Stimulated activated naive CD8-positive, alpha-beta T cell treated with anti-CD3 and anti-CD28 coated beads, Interleukin-15, amount 100 ng/mL, for 72 hours (primary cell): ENCODE data around the gene PLCB1.

Source experiments
- ATAC-seq: fragments of 150-1000 bp; cut with Tn5 transposase; 2 replicates; pipeline ENCODE4 v1.10.0; 2021; ENCODE audit warnings: mild to moderate bottlenecking, moderate library complexity
- DNase-seq, 2 donors: peaks; one replicate each; pipeline ENCODE4 v3.0.0; 2021 to 2022
- H3K27ac Mint-ChIP-seq, 2 donors: one replicate each; pipeline ENCODE4 v1.8.0; 2022; ENCODE audit warnings: mild to moderate bottlenecking in 2 of 2, mixed read lengths in 2 of 2, moderate library complexity in 2 of 2
- H3K27me3 Mint-ChIP-seq: one replicate; pipeline ENCODE4 v1.8.0; 2022; ENCODE audit warnings: mixed read lengths
- H3K4me1 Mint-ChIP-seq: one replicate; pipeline ENCODE4 v1.8.0; 2022; ENCODE audit warnings: mild to moderate bottlenecking, mixed read lengths
- H3K4me3 Mint-ChIP-seq, 2 donors: one replicate each; pipeline ENCODE4 v1.8.0; 2022; ENCODE audit warnings: mild to moderate bottlenecking in 2 of 2, mixed read lengths in 2 of 2, moderate library complexity in 1 of 2
- H3K9me3 Mint-ChIP-seq, 2 donors: one replicate each; pipeline ENCODE4 v1.8.0; 2022; ENCODE audit warnings: mixed read lengths in 2 of 2

Gene PLCB1

DNA sequence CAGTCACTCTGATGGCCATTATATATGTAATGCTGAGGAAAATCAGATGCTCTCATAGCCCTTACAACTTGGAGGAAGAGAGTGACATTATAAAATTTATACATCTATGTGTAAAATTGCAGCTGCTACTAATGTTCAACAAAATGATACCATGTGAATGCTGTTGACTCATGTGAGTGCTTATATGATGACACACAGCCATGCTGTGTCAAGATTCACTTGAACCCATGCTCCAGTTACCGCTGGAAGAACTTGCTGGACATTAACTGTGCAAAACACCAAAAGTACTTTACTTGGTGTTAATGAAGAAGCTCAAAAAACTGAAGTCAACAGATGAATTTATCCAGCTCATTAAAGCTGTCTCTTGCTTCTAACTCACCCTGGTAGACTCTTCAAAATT is 617.9 kb downstream of the PLCB1 start:
- Mint-ChIP-seq H3K27ac (no peak overlapping the region), H3K9me3 (no peaks in the 10 kb centered on the region), H3K4me3 (no peak overlapping the region), H3K4me1 (peaks cover 4% of the 10 kb centered on the region), H3K27me3 (no peaks in the 10 kb centered on the region)
- no peak for DNase-seq
- ATAC-seq = no peak

DNA sequence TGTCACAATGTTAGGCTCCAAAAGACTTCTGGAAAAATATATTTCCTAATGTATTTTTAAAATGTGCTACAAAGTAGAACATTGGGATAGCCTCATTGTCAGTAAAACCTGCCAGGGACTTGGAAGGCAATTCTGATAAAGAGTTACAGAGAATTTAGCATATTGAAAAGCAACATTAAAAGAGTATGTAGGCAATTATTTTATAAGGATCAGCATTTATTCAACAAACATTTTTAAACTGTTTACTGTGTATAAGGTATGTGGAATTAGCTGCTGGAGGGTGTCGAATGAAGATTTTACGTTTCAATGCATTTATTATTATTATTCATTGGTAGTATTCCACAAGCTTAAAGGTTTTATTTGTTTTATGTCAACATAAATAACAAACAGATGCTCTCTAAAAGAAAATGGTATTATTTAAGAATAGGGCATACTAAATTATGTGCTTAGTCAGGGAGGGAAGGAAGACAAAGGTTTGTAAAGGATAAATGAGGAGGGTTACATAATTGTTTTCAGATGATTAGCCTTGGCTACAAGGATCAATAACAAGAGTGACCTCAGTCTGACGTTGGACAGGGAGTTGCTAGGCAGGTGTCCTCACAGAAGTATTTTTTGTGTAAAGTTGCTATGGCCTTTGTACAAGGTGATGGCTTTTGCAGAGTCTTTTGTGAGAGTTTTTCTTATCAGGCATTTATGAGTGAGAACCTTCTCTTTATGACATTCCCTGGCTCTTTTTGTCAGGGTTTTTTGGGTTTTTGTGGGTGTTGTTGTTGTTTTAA is 623.5 kb downstream of the PLCB1 start:
- no peaks in the 10 kb centered on the region for H3K9me3 Mint-ChIP-seq
- no peaks in the 10 kb centered on the region for H3K4me1 Mint-ChIP-seq
- ATAC-seq (no peak), DNase-seq (no peak)
- no peak overlapping the region for H3K4me3 Mint-ChIP-seq
- H3K27ac Mint-ChIP-seq = no peak overlapping the region
- H3K27me3 Mint-ChIP-seq = no peaks in the 10 kb centered on the region

DNA sequence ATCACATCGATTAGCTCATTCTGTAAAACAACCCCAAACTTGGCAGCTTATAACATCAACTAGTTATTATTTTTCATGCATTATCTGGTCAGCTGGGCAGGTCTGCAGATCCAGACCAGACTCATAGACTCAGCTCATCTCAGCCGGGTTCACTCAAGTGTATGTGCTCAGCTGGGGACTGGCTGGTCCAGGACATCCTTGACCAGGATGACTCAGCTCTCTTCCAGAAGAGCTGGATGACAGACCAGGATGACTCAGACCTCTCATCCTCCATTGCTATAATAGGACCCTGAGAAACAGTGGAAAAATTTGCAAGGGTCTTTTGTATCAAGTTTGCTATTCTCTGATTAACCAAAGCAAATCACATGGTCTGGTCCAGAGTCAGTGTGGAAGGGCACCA is 624.3 kb downstream of the PLCB1 start:
- no peak for DNase-seq

DNA sequence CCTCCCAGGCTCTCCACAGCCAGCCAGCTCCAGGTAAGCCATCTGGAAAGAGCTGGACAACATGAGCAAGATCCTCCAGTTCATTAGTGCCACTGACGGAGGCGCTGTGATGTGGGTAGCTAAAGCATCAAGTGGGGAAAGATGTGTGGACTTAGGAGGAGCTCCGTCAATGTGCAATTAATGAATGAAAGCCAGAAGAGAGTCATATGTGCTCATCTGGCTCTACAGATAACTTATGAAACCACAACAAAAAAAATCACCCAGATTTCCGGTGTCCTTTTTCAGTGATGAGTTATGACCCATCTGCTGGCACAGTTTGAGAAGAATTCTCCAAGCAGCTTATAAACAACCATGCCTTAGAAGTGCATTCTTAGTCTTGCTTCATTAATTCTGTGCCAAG is 625.1 kb downstream of the PLCB1 start:
- DNase-seq (no peak), ATAC-seq (no peak)
- Mint-ChIP-seq H3K27ac (no peak overlapping the region), H3K4me1 (no peaks in the 10 kb centered on the region), H3K4me3 (no peak overlapping the region), H3K27me3 (no peaks in the 10 kb centered on the region), H3K9me3 (no peaks in the 10 kb centered on the region)

More for the DNA sequence above, 624.3 kb downstream of the PLCB1 start:
- Mint-ChIP-seq H3K27ac (no peak overlapping the region), H3K27me3 (no peaks in the 10 kb centered on the region), H3K4me3 (no peak overlapping the region), H3K4me1 (no peaks in the 10 kb centered on the region), H3K9me3 (no peaks in the 10 kb centered on the region)
- ATAC-seq = no peak

DNA sequence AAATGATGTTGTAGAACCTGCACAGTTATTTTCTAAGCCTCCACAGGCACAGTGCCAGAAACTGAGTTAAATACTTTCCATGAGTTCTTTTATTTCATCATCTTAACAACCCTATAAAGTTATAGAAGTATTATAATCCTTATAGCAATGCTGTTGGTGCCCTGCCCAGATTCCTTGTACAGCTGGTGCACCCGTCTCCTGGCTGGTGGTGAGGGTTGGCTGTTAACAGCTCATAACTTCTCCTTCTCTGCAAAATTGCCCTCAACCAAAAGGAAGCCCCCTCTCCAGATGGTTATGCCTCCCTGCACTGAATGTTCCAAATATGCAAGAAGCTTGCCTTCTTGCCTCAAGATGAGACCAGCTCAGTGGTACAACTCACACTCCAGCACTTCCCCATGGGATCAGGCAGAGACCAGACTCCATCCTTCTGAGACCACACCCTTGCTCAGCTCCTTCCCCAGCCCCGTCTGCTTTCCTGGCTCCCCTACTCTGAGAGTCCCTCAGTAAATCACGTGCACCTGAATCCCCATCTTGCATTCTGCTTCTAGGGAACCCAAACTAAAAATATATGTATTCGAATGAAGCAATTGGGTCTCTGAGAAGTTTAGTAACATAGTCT is 632.4 kb downstream of the PLCB1 start:
- H3K27me3 Mint-ChIP-seq = peaks cover 8% of the 10 kb centered on the region
- no peaks in the 10 kb centered on the region for H3K9me3 Mint-ChIP-seq
- DNase-seq = no peak
- no peak overlapping the region for H3K27ac Mint-ChIP-seq
- ATAC-seq = no peak
- H3K4me1 Mint-ChIP-seq = peaks cover 9% of the 10 kb centered on the region
- no peak overlapping the region for H3K4me3 Mint-ChIP-seq

DNA sequence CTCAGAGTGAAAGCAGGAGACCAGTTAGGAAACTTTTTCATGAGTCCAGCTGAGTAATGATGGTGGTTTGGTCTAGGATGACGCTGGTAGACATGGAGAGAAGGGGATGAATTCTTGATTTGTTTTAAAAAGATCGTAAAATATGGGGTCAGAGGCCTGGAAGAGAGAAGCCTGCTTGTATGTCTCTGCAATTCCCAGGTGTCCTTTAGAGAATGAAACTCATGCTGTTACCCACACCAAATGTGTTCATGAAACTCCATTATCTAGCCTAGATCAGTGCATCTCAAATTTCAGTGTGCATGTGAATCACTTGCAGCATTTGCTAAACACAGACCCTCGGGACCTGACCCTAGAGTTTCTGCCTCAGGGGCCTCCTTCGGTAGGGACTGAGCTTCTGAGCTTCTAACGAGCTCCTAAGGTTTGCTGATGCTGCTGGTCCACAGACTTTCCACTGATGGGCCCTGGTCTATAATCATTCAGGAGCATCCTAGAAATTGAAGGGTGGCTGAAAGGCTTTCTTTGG is 634.9 kb downstream of the PLCB1 start:
- H3K27me3 Mint-ChIP-seq = peaks cover 8% of the 10 kb centered on the region
- no peak for ATAC-seq
- H3K4me1 Mint-ChIP-seq = peaks cover 9% of the 10 kb centered on the region
- H3K4me3 Mint-ChIP-seq = no peak overlapping the region
- no peak overlapping the region for H3K27ac Mint-ChIP-seq
- H3K9me3 Mint-ChIP-seq = no peaks in the 10 kb centered on the region
- DNase-seq = no peak

DNA sequence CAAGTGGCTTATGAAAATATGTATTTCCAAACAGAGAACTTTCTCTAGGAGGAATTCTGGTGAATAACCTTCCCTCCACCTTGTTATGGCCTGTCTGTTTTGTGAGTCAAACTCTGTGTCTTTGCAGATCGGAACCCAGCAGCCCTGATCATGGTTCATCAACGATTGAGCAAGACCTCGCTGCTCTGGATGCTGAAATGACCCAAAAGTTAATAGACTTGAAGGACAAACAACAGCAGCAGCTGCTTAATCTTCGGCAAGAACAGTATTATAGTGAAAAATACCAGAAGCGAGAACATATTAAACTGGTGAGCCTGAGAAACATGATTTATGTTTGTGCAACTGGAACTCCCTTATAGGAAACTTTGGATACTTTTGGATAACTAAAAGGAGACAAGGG is 642.3 kb downstream of the PLCB1 start:
- Mint-ChIP-seq H3K27ac (no peak overlapping the region), H3K4me3 (no peak overlapping the region)

DNA sequence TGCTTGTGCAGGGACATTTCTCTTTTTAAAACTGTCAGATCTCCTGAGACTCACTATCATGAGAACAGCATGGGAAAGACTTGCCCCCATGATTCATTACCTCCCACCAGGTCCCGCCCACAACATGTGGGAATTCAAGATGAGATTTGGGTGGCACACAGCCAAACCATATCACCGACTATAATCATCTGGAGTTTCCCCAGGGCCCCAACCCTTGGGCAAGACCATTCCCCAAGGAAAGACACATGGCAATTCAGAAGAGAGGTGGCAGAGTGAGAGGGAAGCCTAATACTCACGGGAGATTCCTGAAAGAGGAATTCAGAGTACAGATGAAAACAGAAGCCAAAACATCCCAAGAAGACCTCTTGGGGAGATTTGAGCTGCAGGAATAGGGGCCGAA is 645.8 kb downstream of the PLCB1 start:
- no peaks in the 10 kb centered on the region for H3K4me1 Mint-ChIP-seq
- no peak overlapping the region for H3K27ac Mint-ChIP-seq
- ATAC-seq (no peak), DNase-seq (no peak)
- H3K27me3 Mint-ChIP-seq = no peaks in the 10 kb centered on the region
- no peak overlapping the region for H3K4me3 Mint-ChIP-seq
- peaks cover 0 to 5% of the 10 kb centered on the region in 2 donors for H3K9me3 Mint-ChIP-seq

More for the DNA sequence above, 642.3 kb downstream of the PLCB1 start:
- ATAC-seq = no peak
- Mint-ChIP-seq H3K27me3 (no peaks in the 10 kb centered on the region), H3K4me1 (no peaks in the 10 kb centered on the region), H3K9me3 (no peaks in the 10 kb centered on the region)
- no peak for DNase-seq

DNA sequence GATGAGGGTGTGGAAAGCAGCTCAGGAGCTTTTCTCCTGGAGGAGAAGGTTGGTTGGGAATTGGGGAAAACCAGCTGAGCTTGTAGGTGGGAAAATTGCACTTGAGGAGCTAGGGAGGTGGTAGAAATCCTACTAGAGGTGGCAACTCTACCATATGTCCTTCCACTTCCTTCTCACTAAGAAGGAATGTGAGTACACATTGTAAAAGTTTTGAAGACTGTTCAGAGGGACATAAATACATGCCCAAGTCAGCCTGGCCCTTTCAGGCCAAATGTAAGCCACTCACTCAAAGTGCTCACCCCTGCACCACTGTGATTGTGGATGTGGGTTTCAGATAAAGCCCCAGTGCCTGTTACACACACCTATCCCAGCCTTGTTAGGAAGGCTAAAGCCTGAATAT is 646.3 kb downstream of the PLCB1 start:
- Mint-ChIP-seq H3K9me3 (peaks cover 0 to 5% of the 10 kb centered on the region in 2 donors), H3K4me3 (no peak overlapping the region), H3K4me1 (no peaks in the 10 kb centered on the region), H3K27ac (no peak overlapping the region), H3K27me3 (no peaks in the 10 kb centered on the region)
- ATAC-seq (no peak), DNase-seq (no peak)

DNA sequence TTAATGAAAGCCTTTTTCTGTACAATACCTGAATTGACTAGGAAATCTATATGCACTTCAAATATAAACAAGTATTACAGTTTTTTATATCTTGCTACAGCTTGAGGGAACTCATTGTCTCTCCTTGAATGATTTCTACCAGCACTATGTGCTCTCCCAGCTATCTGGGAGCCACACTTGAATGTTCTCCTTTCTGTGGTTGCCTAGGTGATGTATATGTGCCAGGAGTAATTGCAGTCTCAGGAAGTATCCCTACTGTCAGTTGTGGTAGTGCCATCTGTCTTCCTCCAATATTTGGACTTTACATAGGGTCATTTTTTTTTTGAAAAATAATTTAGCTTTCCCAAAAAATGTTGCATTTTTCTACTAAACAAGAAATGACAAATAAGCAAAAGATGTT is 648.8 kb downstream of the PLCB1 start:
- DNase-seq = no peak
- Mint-ChIP-seq H3K4me1 (no peaks in the 10 kb centered on the region), H3K27me3 (no peaks in the 10 kb centered on the region), H3K9me3 (peaks cover 0 to 5% of the 10 kb centered on the region in 2 donors), H3K4me3 (no peak overlapping the region), H3K27ac (peak overlapping the region in 1 of 2 donors; percentile 10)
- ATAC-seq = no peak

DNA sequence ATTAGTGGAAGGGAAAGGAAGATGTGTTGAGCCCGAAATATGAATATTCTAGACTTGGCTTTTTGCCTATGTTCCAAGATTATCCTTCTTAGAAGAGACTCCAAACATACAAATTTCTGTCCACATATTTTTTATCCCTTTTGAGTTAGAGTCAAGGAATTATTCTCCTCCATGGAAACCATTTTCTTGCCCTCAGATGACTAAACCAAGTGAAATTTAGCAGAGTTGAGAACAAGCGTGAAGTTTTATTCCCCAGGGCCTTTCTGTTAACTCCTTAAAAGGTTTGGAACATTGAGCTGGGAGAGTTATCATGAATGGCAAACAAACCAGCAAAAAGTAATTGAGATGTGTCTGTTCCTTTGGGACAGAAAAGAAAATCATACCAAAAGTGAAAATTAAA is 650.7 kb downstream of the PLCB1 start:
- no peak for ATAC-seq
- DNase-seq = no peak
- peaks cover 0 to 5% of the 10 kb centered on the region in 2 donors for H3K9me3 Mint-ChIP-seq
- H3K27ac Mint-ChIP-seq = no peak overlapping the region
- H3K4me1 Mint-ChIP-seq = no peaks in the 10 kb centered on the region
- H3K27me3 Mint-ChIP-seq = no peaks in the 10 kb centered on the region
- H3K4me3 Mint-ChIP-seq = no peak overlapping the region

DNA sequence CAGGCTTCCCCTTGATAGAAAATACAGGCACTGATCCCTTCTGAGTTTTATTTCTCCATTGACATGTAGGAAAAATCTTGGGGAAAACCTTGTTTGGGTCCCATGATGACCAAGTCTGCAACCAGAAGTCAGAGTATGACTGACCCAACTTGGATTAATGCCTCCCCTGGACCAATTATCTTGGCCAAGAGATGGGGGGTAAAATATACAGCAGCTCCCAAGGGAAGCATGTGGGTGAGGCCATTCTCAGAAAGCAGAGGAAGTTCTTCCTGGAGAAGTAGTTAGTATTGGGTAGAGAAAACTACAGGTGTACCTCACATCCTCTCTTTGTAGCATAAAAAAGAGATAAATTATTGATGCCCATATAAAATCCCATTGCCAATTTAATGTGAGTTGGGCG is 651.7 kb downstream of the PLCB1 start:
- H3K4me1 Mint-ChIP-seq = no peaks in the 10 kb centered on the region
- H3K4me3 Mint-ChIP-seq = no peak overlapping the region
- DNase-seq (no peak), ATAC-seq (no peak)
- H3K27me3 Mint-ChIP-seq = no peaks in the 10 kb centered on the region
- H3K9me3 Mint-ChIP-seq = peaks cover 0 to 5% of the 10 kb centered on the region in 2 donors
- no peak overlapping the region for H3K27ac Mint-ChIP-seq

DNA sequence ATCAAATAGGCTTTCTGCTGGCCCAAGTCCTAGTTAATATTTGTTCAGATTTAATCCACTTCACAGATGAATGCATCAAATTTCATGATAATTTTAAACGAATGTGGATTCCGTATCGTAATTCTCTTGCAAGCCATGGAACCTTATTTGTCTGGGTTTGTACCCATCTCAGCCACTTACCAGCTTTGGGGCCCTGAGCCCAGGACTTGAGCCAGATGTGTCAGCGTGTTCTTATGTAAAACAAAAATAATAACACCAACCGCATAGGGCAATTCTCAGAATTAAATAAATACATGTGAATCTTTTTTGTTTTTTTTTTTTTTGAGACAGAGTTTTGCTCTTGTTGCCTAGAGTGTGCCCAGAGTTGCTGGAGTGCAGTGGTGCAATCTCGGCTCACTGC is 654.3 kb downstream of the PLCB1 start:
- no peak for DNase-seq
- Mint-ChIP-seq H3K4me1 (no peaks in the 10 kb centered on the region), H3K9me3 (no peaks in the 10 kb centered on the region), H3K27ac (no peak overlapping the region), H3K27me3 (no peaks in the 10 kb centered on the region), H3K4me3 (no peak overlapping the region)
- ATAC-seq = no peak

DNA sequence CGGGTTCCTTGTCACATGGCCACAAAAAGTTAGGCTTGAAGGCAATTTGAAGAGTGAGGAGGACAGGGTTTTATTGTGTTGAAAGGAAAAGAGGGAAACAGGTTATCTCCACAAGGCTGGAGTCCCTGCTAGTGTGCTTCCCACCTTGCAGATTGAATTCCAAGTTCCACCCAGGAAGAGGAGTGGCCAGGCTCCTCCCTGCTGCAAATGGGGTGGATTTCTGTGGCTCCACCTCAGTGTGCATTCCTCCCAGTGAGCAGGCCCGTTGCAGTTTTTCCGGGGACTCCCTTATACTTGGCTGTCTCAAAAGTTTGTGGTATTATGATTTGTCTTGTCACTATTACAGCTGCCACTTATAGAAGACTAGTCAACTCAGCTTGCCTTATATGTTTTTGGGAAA is 655.0 kb downstream of the PLCB1 start:
- Mint-ChIP-seq H3K9me3 (no peaks in the 10 kb centered on the region), H3K27ac (no peak overlapping the region), H3K4me3 (no peak overlapping the region), H3K27me3 (no peaks in the 10 kb centered on the region), H3K4me1 (no peaks in the 10 kb centered on the region)
- ATAC-seq (no peak), DNase-seq (no peak)

DNA sequence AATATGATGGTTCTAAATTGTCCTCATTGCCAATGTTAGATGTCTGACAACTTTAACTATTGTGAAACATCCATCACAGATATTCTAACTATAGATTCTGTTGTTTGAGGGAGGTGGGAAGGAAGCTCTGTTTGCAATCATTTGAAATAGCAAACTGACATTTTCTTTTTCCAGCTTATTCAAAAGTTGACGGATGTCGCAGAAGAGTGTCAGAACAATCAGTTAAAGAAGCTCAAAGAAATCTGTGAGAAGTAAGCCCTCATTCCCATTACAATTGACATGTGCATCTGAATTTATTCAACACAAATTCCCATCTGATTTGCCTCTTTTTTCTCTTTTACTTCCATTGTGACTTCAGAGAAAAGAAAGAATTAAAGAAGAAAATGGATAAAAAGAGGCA is 656.2 kb downstream of the PLCB1 start:
- Mint-ChIP-seq H3K9me3 (no peaks in the 10 kb centered on the region), H3K4me3 (no peak overlapping the region), H3K4me1 (no peaks in the 10 kb centered on the region), H3K27me3 (no peaks in the 10 kb centered on the region), H3K27ac (no peak overlapping the region)
- DNase-seq (no peak), ATAC-seq (no peak)

DNA sequence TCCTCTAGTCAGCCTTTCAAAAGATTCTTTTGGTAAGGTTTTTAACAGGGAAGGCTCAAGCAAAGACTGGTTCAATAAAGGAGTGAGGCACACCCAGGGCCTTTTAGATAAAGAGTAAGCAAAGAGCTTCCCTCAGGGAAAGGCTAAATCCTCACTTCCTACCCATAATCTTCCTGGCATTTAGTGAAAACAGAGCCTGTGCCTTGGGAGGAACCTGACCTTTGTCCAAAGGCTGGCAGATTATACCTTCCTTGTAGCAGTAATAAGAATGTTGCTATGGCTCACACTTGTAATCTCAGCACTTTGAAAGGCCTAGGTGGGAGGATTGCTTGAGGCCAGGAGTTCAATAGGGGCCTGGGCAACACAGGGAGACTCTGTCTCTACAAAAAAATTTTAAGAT is 656.8 kb downstream of the PLCB1 start:
- ATAC-seq (no peak), DNase-seq (no peak)
- H3K4me3 Mint-ChIP-seq = no peak overlapping the region
- no peak overlapping the region for H3K27ac Mint-ChIP-seq
- no peaks in the 10 kb centered on the region for H3K9me3 Mint-ChIP-seq
- no peaks in the 10 kb centered on the region for H3K27me3 Mint-ChIP-seq
- H3K4me1 Mint-ChIP-seq = no peaks in the 10 kb centered on the region
